ENCODE results near the gene GJA9. TPM values are rescaled to one million over a fixed set of nuclear protein-coding genes. Genes with fewer than 3 reads are reported as not detected.

GJA9 gene
- total and polyA plus RNA-seq, 4 donors: not detected

DNA sequence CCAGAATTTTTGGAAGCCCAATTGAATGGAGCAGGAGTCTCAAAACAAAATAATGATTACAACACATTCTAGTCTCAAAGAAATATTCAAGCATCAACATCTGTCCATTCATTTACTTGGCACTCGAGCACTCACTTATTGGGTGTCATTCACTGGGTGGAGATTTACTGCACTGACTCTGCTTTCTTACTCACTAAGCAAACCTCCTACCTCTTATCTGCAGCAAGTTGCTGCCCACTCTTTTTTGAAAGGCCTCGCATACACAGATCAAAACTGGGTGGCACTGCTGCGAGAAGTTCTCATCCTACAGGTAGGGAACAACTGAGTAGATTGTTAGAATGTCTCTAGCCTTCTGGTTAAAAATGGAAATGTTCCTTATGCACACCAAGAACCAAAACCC, 42.2 kb upstream of the GJA9 start:
- Histone ChIP-seq H3K9ac (ENCODE audit: low read depth in 1 of 2, low read length in 2 of 2) (no peak overlapping the region), H3K4me1 (ENCODE audit: control insufficient read depth in 4 of 4, insufficient read depth in 4 of 4, low read length in 3 of 4) (no peaks in the 10 kb centered on the region), H3K27ac (ENCODE audit: low read depth in 1 of 2, low read length in 2 of 2) (no peak overlapping the region), H3K27me3 (ENCODE audit: control insufficient read depth in 4 of 4, insufficient read depth in 4 of 4, low read length in 3 of 4) (no peaks in the 10 kb centered on the region), H3K36me3 (ENCODE audit: control insufficient read depth in 4 of 4, insufficient read depth in 3 of 4, low read depth in 1 of 4, low read length in 3 of 4) (no peaks in the 10 kb centered on the region), H3K9me3 (ENCODE audit: control insufficient read depth in 4 of 4, low read length in 3 of 4) (no peaks in the 10 kb centered on the region), H3K4me3 (ENCODE audit: low read depth in 1 of 3, low read length in 3 of 3) (no peak overlapping the region)
- WGBS: 84% methylated on average over 3 of the region's 3 CpGs
- DNase-seq (ENCODE audit: low spot score): no peak
- TF ChIP-seq, protein P1, sequence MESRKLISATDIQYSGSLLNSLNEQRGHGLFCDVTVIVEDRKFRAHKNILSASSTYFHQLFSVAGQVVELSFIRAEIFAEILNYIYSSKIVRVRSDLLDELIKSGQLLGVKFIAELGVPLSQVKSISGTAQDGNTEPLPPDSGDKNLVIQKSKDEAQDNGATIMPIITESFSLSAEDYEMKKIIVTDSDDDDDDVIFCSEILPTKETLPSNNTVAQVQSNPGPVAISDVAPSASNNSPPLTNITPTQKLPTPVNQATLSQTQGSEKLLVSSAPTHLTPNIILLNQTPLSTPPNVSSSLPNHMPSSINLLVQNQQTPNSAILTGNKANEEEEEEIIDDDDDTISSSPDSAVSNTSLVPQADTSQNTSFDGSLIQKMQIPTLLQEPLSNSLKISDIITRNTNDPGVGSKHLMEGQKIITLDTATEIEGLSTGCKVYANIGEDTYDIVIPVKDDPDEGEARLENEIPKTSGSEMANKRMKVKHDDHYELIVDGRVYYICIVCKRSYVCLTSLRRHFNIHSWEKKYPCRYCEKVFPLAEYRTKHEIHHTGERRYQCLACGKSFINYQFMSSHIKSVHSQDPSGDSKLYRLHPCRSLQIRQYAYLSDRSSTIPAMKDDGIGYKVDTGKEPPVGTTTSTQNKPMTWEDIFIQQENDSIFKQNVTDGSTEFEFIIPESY (IDR thresholded peaks at IDR 0.05): no peak
- no peak for TF ChIP-seq RXRA (IDR thresholded peaks at IDR 0.05)
- TF ChIP-seq GABPA (IDR thresholded peaks at IDR 0.05 in 1 of 2, conservative IDR thresholded peaks at IDR 0.05 in 1 of 2): no peak
- TF ChIP-seq SP1 (IDR thresholded peaks at IDR 0.05): no peak
- no peak for TF ChIP-seq TAF1 (conservative IDR thresholded peaks at IDR 0.05)
- no peak for TF ChIP-seq HNF4A (conservative IDR thresholded peaks at IDR 0.05)
- no peak for TF ChIP-seq FOXA1 (IDR thresholded peaks at IDR 0.05)
- TF ChIP-seq JUND (IDR thresholded peaks at IDR 0.05): no peak
- no peak for TF ChIP-seq RAD21 (IDR thresholded peaks at IDR 0.05)
- TF ChIP-seq HNF4G (IDR thresholded peaks at IDR 0.05): no peak
- no peak for TF ChIP-seq EGR1 (IDR thresholded peaks at IDR 0.05; ENCODE audit: low read depth in 2 of 2)
- TF ChIP-seq, protein P2, sequence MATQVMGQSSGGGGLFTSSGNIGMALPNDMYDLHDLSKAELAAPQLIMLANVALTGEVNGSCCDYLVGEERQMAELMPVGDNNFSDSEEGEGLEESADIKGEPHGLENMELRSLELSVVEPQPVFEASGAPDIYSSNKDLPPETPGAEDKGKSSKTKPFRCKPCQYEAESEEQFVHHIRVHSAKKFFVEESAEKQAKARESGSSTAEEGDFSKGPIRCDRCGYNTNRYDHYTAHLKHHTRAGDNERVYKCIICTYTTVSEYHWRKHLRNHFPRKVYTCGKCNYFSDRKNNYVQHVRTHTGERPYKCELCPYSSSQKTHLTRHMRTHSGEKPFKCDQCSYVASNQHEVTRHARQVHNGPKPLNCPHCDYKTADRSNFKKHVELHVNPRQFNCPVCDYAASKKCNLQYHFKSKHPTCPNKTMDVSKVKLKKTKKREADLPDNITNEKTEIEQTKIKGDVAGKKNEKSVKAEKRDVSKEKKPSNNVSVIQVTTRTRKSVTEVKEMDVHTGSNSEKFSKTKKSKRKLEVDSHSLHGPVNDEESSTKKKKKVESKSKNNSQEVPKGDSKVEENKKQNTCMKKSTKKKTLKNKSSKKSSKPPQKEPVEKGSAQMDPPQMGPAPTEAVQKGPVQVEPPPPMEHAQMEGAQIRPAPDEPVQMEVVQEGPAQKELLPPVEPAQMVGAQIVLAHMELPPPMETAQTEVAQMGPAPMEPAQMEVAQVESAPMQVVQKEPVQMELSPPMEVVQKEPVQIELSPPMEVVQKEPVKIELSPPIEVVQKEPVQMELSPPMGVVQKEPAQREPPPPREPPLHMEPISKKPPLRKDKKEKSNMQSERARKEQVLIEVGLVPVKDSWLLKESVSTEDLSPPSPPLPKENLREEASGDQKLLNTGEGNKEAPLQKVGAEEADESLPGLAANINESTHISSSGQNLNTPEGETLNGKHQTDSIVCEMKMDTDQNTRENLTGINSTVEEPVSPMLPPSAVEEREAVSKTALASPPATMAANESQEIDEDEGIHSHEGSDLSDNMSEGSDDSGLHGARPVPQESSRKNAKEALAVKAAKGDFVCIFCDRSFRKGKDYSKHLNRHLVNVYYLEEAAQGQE (IDR thresholded peaks at IDR 0.05): no peak
- no peak for TF ChIP-seq NR2F2 (IDR thresholded peaks at IDR 0.05)
- TF ChIP-seq ATF3 (IDR thresholded peaks at IDR 0.05): no peak
- no peak for TF ChIP-seq CTCF (IDR thresholded peaks at IDR 0.05; ENCODE audit: low read depth, low read length, missing input control)
- no peak for TF ChIP-seq FOXA2 (IDR thresholded peaks at IDR 0.05)

DNA sequence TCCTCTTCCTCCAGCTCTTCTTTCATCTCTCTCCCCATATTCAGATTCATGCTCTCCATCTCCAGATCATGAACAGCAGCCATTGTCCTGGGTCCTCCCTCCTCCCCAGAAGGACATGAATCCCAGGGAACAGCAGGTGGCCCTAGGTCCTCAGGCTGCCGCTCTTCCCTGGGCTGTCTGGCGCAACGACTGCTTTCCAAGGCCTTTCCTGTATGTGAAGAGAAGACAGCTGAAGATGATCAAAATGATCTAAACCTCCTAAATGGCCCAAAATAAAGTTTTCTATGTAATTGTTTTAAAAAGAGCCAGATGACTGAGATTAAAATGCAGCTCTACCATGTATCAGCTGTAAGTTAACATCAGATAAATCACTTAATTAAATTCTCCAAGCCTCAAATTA, 37.7 kb upstream of the GJA9 start:
- Histone ChIP-seq H3K27me3 (ENCODE audit: control insufficient read depth in 4 of 4, insufficient read depth in 4 of 4, low read length in 3 of 4) (no peaks in the 10 kb centered on the region), H3K9me3 (ENCODE audit: control insufficient read depth in 4 of 4, low read length in 3 of 4) (no peaks in the 10 kb centered on the region), H3K9ac (ENCODE audit: low read depth in 1 of 2, low read length in 2 of 2) (no peak overlapping the region), H3K27ac (ENCODE audit: low read depth in 1 of 2, low read length in 2 of 2) (no peak overlapping the region), H3K36me3 (ENCODE audit: control insufficient read depth in 4 of 4, insufficient read depth in 3 of 4, low read depth in 1 of 4, low read length in 3 of 4) (no peaks in the 10 kb centered on the region), H3K4me3 (ENCODE audit: low read depth in 1 of 3, low read length in 3 of 3) (no peak overlapping the region), H3K4me1 (ENCODE audit: control insufficient read depth in 4 of 4, insufficient read depth in 4 of 4, low read length in 3 of 4) (no peaks in the 10 kb centered on the region)
- no peak for DNase-seq (ENCODE audit: low spot score)
- 52% methylated on average over 3 of the region's 3 CpGs for WGBS
- TF ChIP-seq TAF1 (conservative IDR thresholded peaks at IDR 0.05) (no peak), RAD21 (IDR thresholded peaks at IDR 0.05) (peak; percentile 78 to 80), NR2F2 (IDR thresholded peaks at IDR 0.05) (no peak), YY1 (IDR thresholded peaks at IDR 0.05) (no peak), FOXA1 (IDR thresholded peaks at IDR 0.05) (no peak), CTCF (IDR thresholded peaks at IDR 0.05; ENCODE audit: low read depth, low read length, missing input control) (peak; percentile 24)
- TF ChIP-seq, protein P3, sequence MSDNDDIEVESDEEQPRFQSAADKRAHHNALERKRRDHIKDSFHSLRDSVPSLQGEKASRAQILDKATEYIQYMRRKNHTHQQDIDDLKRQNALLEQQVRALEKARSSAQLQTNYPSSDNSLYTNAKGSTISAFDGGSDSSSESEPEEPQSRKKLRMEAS (IDR thresholded peaks at IDR 0.05): no peak

Measured in liver (tissue), 9 donors.